CD1c-positive myeloid dendritic cell (primary cell): ENCODE data around the gene CPNE4.
"Not testable (repeated sequence)": the region's sequence is repeated elsewhere in the genome, so short reads cannot be mapped to it uniquely, and the experiment has no call there.

ENCODE experiments used
- DNase-seq: peaks from one replicate; pipeline ENCODE4 v3.0.0-alpha.2; 2016; ENCODE audit errors: extremely low spot score

CPNE4 gene

DNA sequence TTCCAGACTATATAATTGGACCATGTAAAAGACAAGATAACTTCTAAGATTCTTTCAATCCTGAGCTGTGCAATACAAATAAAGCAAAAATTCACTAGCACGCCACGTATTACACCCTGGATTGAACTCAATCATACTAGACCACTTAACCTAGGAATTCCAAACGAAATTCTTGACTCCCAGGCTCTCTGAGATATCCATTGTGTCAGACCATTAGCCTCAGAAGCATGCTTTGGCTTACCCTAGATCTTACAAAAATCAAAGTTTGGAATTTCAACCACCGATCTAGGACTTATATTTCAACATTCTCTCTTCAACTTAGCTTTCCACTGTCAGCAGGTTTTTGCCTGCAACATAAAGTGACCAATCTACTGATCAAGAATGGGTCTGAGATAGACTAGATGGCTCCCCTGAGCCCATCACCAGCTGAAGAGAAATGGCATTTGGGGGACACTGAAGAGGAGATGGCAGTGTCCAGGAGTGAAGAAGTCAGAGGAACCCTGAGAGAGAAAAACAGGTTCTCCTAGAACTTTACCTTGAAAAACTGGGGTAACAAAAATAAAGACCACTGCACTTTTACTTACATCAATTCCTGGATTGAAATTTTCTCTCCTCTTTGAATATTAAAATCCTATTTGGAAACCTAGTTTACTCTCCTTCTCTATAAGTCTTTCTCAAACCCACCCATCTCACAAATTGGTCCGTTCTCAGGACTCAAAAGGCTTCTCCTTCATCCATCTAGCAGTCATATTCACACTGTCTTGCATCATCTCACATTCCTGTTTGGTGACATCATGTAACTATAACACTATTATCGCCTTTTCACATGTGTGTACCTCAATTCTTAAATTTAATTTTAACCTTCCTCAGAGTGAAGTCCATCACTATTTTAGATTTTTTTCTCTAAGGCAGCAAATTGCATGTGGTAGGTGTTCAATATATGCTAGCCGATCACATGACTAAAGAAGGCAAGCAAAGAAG lies 18.5 kb downstream of the CPNE4 start:
- no peak for DNase-seq

DNA sequence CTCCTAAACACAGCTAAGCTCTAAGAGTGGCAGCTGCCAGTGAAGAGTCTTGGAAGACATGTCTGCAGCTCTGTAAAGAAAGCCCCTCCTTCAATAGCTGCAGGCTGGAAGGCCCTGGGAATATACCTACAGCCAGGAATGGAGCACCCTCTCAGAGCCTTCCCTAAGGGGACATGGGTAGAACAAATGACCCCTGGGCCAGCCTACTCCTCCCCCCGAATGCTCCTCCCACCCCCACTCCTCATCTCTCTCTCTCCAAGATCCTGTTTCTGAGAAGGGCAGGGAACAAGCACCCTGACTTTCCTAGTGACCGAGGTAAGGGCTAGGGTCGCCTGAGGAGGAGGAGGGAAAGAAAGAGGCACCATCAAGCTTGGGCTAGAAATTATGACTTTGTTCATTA lies 20.7 kb downstream of the CPNE4 start:
- no peak for DNase-seq

DNA sequence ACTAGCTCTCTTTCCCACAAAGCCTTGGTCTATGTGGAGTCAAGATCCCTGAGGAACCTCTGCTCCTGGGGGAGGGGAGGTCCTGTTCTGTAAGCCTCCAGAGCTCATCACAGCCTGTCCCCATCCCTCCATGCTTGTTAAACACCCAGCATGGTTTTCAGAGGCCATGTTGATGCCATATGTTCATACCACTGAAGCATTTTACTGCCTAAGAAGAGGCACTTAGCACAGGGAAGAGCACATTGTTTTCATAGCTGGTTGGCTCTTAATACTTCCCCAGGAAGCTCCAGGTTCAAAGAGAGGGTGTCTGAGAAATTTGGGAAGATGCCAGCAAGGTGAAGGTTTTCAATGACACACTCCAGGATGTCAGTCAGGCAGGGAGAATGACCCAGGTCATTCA lies 25.6 kb downstream of the CPNE4 start:
- DNase-seq: no peak

DNA sequence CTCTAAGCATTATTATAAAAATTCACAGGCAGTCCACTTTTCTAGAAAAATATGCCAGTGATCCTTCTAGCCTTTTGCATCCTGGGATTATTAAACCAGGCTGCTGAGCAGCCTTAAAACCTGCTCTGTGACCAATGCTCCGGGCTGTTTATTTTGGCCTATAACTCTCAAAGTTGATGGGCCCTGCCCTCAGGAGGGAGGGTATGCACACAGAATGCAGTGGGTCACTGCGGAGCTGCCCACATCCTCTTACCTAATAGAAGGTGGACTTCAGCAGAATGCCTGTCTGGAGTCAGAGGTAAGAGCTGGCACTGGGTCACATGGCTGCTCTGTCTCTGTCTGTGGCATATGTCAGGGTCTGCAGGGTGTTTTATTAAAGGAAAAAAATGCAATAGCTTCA lies 26.0 kb downstream of the CPNE4 start:
- no peak for DNase-seq

DNA sequence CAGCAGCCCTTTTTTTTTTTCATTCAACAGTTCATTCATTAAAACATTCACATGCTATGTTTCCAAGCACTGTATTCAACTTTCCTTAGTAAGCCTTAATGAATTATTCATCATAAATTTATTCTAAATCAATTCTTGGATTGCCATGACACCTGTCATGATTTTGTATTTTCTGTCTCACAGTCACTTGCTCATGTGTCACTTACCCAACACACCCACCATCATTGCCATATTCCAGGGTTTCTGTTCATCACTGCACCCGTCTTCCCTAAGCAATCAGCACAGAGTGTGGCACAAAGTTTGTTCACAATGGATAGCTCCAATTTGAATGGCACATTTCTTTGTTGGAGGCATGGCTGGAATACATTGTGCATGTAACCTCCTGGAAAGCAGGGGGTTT lies 27.2 kb downstream of the CPNE4 start:
- no peak for DNase-seq

DNA sequence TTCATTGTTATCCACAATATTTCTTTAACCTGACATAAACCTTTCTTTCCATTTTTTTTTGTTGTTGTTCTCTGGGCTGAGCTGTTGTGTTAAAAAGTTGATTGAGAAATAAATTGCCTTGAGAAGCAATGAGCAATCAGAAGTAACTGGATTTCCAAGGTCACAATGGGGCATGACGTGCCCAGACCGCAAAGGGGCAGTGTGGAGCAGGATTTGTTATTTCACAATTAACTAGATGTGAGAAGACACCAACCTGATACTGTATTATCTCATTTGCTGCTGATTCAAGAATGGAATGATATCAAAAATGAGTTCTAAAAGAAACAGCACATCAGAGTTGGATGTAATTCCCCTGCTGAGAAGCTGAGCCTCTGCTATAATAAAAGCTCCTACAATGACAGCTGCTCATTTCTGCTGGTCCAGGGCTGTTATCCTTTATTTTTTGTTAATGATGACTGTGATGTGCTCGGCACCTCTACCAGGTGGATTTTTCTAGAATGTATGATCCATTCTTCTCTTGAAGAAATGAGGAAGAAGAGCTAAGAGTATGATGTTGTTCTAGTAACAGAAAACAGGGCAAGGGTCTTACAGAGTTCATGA lies 28.1 kb downstream of the CPNE4 start:
- DNase-seq: peak; percentile 47

DNA sequence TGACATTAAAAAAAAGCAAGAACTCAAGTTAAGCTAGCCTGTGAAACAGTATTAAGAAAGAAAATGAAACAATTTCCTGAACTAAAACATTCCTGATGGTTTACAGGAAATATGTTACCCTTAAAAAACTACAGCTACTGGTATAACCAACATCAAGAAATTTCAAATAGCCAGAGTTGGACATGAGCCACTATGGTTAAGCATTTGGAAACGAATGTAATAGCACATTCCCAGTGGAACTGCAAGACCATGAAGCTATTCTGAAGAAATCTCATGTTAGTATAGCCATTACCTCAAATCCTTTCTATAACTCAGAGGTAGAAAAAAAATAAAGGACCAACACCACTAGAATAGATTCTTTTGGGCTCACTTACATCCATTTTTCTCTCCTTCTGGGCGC lies 30.2 kb downstream of the CPNE4 start:
- DNase-seq: no peak

DNA sequence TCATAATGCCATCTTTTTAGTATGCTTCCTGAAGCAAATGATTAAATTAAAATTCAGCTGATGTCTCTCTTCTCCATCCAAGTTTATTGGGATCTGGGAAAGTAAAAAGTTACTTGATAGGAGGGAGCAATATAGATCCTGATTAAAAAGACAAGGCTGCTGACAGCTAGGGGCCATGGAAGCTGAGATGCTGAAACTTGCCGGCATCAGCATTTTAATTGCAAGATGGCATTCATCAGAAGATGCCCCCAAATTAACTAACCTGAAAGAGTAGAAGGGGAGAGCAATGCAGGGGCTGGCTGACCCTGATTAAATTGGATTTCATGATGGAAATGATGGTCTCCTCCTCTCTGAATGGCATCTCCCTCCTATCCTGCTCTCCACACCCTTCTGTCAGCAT lies 31.1 kb downstream of the CPNE4 start:
- DNase-seq: no peak

DNA sequence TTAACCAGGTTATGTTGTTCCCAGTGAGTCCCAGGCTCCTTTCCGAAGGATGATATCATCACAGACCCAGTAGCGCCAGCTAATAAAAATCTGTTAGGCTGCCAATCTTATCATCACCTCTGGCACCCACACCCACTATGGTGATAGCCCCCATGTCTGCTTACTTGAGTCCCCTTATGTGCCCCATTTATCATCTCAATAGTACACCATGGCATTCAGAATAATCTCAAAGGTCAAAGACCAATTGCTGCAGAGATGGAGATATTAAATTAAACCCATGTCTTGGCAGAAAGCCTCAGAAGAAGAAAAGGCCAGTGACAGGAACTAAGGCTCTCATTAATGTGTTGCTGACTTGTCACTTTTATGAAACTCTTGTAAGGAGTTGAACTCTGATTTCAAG lies 32.8 kb downstream of the CPNE4 start:
- DNase-seq: no peak

DNA sequence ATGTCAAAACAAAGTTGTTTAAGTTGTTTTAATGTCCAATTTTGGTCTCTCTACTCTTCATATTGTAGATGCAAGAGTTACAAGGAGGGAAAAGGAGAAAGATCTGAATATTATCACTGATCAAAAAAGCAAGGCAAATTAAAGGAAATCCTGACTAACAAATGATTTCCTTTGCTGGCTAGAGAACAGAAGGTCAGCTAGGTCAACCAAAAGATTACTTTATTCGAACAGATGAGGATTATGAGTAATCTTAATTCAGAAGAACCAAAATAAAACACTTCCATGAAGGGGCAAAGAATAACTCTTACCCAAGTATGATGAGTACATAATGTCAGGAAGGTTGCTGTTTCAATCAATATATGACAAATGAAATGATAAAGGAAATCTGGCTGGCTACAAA lies 33.8 kb downstream of the CPNE4 start:
- DNase-seq: no peak

DNA sequence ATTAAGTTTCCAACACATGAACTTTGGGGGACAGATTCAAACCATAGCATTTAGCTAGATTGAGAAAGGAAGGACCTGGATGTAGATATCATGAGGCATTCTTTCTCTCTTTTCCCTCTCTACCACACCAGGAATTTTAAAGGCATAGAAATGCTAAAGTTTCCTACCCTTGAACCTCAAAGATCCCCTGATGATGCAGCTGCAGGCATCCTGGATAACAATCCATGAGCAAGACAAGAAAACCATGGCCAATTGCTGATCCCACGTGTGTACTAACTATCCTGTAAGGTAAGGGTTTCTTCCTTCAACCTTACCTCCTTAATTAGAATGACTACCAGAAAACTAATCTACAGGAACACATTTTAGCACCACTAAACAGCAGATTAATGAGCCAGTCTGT lies 36.8 kb downstream of the CPNE4 start:
- no peak for DNase-seq

DNA sequence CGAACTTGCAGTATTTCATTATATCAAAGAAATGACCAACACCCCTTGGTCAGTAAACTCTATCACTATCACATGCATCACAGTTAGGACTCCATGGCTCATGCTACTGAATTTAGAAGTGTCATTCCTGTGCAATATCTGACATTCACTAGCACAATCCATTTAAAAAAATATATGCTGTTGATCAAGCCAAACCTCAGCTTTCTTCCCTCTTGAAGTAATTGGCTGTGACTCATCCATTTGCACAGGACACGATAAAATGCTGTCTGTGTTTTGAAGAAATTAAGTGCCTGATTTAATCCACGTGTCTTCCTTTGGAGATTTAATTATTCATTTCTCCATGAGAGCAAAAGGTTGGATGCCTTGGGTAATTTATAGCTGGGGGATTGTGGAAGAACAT lies 38.9 kb downstream of the CPNE4 start:
- DNase-seq: no peak

DNA sequence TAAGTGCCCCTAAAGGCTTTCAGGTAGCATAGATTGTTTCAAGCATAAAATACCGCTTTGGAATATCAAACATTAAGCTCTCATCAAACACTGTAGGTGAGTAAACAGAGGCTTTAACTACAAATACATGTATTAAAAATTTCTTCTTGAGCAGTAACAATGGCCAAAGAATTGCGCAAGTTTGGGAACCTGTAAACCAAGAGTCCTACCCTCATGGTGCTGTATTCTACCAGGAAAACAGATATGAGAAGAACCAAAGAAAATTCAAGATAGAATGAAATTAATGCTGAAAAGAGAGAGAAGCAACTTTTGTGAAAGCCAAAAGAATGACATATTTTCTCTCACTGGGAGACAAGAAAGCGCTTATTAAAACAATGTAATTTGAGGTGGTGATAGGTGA lies 45.5 kb downstream of the CPNE4 start:
- no peak for DNase-seq

DNA sequence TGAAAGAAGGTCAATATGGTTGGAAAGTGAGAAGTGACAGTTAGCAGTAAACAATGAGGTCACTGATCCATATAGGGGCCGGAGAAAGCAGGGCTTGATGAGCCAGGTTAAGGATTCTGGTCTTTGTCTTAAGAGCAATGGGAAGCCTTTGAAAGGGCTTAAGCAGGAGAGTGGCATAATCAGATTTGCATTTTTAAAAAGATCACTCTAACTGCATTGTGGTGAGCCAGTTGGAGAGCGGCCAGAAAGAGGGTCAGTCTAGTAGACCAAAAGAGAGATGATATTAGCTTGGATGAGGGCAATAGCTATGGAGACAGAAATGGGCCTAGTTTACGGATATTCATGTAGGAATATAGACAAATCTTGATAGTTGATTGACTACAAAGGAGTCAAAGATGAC lies 46.6 kb downstream of the CPNE4 start:
- no peak for DNase-seq

DNA sequence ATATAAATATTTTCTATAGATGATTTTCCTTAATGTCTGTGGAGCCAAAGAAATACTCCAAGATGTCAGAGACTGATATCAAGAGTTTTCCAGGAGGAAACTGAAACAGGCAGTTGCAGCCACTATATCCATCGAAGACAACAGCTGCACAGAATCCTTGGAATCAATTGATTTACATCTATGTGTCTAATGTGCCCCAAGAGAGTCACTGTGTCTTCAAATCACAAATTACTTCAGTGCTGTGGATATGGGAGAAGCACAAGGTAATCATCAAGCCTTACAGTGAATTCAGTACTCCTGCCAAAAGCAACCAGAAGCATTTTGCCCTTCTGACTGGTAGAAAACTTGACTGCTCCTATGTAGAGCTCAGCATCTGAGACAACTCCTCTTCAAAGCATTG lies 51.1 kb downstream of the CPNE4 start:
- DNase-seq: no peak

DNA sequence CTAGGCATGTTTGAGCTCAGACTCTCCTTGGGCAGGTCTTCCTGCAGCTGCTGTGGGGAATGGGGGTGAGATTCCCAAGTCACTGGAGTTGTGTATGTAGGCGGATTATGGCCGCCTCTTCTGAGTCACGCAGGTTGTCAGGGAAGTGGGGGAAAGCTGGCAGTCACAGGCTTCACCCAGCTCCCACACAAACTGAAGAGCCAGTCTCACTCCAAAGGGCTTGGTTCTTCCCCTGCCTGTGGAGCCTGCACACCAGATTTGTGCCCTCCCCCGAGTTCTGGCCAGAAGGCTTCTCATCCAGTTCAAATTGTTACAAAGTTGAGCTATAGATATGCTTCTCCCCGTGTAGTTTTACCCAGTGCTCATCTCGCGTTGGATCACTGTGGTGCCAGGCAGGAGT lies 53.5 kb downstream of the CPNE4 start:
- no peak for DNase-seq

DNA sequence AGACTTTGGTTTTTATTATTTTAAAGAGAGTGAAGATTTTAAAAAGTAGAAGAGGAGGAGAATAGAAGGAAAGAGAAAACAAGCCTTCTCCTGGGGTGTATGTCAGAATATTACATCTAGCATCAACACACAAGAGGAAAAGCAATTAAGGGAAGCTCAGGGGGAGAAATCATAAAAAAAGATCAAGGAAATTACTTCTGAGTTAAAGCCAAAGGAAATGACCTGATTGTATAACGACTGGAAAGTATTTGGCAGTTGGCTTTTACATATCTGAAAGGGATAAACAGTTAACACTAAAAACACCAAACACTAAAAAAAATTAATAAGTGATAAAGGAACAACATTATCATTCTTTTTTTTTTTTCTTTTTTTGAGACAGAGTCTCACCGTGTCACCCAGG lies 58.4 kb downstream of the CPNE4 start:
- DNase-seq: no peak

DNA sequence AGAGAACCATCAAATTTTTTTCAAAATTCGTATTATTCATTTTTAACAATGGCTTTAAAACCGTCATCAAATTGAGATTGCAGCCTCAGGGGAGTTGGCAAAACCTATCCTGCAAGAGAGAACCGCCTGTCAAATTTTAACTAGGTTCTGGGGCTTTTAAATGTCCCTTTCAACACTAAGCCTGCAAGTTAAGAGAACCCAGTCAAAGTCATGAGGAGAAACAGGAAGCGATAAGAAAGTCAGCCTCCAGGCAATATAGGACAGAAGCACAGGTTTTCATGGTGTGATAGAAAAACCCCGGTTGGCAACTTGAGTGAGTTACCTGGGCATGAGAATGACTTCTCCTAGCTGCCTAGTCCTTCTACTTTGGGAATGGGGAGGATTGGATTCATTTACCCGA lies 59.8 kb downstream of the CPNE4 start:
- DNase-seq: no peak

DNA sequence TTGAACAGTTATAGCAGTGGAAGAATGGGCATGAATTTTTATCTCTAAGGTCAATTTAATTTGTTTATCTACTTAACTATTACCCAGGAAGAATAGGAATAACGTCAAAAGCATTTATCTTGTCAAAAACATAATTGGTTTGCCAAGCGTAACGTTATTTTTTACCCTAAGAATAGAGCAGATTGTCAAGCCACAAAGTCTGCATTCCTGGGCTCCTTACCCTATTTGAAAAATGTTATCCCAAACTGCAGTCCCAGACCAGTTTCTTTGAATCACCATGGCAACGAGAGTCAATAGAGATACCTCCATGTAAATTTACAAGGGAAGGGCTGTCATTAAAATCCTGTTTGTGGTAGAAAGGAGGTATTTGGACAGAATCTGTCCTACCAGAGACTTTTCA lies 61.1 kb downstream of the CPNE4 start:
- no peak for DNase-seq

DNA sequence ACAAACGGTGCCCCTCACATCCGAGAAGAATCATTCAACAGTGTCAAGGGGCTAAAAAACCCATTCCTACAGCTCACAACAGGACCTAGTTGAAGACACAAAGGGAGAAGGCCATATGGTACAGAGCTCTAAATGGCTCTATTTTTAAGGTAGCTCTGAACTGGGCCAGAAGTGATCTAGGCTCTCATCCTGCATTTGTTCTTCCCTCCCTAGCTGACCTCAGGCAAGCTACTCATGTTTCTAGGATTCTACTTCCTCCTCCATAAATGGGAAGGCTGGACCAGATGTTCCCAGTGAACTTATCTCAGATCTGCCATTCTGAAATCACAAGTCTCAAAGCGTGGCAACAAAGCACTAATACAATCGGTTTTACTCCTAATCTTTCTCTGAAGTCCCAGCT lies 62.3 kb downstream of the CPNE4 start:
- DNase-seq: no peak

DNA sequence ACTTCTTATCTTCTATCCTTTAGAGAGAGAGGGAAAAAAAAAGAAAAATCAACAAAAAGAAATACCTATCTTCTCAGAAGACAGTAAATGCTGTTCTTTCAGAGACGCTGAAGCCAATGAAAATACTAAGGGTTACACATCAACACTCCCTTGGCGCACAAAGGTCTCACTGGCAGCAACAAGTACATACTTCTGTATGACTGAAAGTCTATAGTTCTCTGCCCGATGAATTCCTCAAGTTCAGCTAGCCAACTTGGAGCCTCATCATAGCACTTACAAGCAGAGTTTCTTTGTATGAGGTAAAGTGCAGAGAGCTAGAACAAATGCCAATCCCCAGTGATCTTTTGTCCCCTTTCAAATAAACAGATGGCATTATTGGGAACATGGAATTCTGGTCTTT lies 62.7 kb downstream of the CPNE4 start:
- no peak for DNase-seq

DNA sequence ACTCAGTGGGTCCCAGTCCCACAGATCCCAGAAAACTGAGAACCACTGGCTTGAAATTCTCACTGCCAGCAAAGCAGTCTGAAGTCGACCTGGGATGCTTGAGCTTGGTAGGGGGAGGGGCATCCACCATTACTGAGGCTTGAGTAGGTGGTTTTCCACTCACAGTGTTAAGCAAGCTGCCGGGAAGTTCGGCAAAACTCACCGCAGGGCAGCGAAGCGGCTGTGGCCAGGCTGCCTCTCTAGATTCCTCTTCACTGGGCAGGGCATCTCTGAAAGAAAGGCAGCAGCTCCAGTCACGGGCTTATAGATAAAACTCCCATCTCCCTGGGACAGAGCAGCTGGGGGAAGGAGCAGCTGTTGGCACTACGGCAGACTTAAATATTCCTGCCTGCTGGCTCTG lies 71.4 kb downstream of the CPNE4 start:
- DNase-seq: not testable (repeated sequence)

DNA sequence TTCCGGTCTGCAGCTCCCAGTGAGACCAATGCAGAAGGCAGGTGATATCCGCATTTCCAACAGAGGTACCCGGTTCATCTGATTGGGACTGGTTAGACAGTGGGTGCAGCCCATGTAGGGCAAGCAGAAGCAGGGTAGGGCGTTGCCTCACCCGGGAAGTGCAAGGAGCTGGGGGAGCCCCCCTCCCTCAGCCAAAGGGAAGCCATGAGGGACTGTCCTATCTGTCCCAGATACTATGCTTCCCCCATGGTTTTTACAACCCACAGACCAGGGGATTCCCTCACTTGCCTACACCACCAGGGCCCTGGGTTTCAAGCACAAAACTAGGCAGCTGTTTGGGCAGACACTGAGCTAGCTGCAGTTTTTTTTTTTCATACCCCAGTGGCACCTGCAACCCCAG lies 71.8 kb downstream of the CPNE4 start:
- no peak for DNase-seq

DNA sequence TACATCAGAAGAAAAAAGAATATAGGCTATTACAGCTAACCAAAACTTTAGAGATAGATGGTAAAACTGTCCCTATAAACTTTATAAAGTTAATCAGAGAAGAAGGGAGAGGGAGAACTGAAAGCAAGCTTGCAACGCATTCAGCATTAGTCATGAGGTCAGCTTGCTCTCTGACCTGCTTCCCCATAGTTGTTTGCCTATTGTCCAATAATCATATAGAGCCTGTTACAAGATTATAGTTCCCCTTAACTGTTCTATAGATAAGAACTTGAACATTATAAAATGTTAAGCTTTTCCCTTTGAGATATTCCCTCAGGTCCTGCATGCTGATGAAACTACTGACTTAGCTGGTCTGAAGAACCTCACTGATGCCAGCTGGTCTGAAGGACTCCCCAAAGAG lies 74.5 kb downstream of the CPNE4 start:
- peak; percentile 66 for DNase-seq
